Muscle of back (tissue), 11 donors: ENCODE results near the gene PPP2R3B. TPM values are rescaled to one million over a fixed set of nuclear protein-coding genes. Genes with fewer than 3 reads are reported as not detected.
A peak's percentile ranks its signal among the peaks of the same experiment; 100 is the strongest.

Experiments used
- DNase-seq, 3 donors: peaks; one replicate each; pipeline versions ENCODE4 v3.0.0 to v3.0.0-alpha.2; 2013
- polyA plus RNA-seq, 10 donors: library from polyadenylated mRNA; unstranded; fragments of 120-200 nt; gene quantifications; one replicate each; pipeline ENCODE4 v1.2.1, GENCODE V29; 2013; ENCODE audit not compliant: insufficient read length in 10 of 10

Gene PPP2R3B
- polyA plus RNA-seq, 10 donors: 136 to 226 (median 178) TPM

GRCh38 chrX:323721-324628 is 62.7 kb downstream of the PPP2R3B start:
- DNase-seq: peak in 2 of 3 donors; percentile 61 to 67

- DNase-seq: peak in 2 of 3 donors; percentile 30 to 58
Measured at GRCh38 chrX:320126-320783, 66.5 kb downstream of the PPP2R3B start.

- peak in 1 of 3 donors; percentile 38 for DNase-seq
Measured at GRCh38 chrX:319579-320125, 67.1 kb downstream of the PPP2R3B start.

GRCh38 chrX:318739-319578 is 67.7 kb downstream of the PPP2R3B start, which contains the start of gene GTPBP6:
GTPBP6 (minus strand) TSS chrX:318796; CDS start chrX:318787, 9 bp downstream.
- DNase-seq: peak; percentile 100

- DNase-seq: peak; percentile 95 to 98 (median 97)
Measured at GRCh38 chrX:318068-318738, 68.5 kb downstream of the PPP2R3B start.

GRCh38 chrX:317424-318067 is 69.2 kb downstream of the PPP2R3B start:
- no peak for DNase-seq

- no peak for DNase-seq
Measured at GRCh38 chrX:316351-317325, 70.1 kb downstream of the PPP2R3B start.

- no peak for DNase-seq
Measured at GRCh38 chrX:314781-315595, 71.7 kb downstream of the PPP2R3B start.

- no peak for DNase-seq
Measured at GRCh38 chrX:314049-314448, 72.7 kb downstream of the PPP2R3B start.

- DNase-seq: no peak
Measured at GRCh38 chrX:313546-313945, 73.2 kb downstream of the PPP2R3B start.

- DNase-seq: no peak
Measured at GRCh38 chrX:312621-313331, 73.9 kb downstream of the PPP2R3B start.

- no peak for DNase-seq
Measured at GRCh38 chrX:311156-312129, 75.3 kb downstream of the PPP2R3B start.

- DNase-seq: no peak
Measured at GRCh38 chrX:310621-311155, 76.0 kb downstream of the PPP2R3B start.

GRCh38 chrX:308821-309520 is 77.7 kb downstream of the PPP2R3B start:
- no peak for DNase-seq
